NCI-H524 (cell line): ENCODE data around the gene QSOX2.
A peak's percentile ranks its signal among the peaks of the same experiment; 100 is the strongest.

Experiments used
- DNase-seq, 2 experiments: peaks; one replicate each; lab custom pipeline; 2025; lab: John Stamatoyannopoulos, UW

The QSOX2 gene

GRCh38 chr9:136283291-136284235, 38.0 kb upstream of the QSOX2 start:
- peak; percentile 87 to 93 for DNase-seq

- DNase-seq: no peak
Measured at GRCh38 chr9:136282272-136282861, 36.8 kb upstream of the QSOX2 start.

DNA sequence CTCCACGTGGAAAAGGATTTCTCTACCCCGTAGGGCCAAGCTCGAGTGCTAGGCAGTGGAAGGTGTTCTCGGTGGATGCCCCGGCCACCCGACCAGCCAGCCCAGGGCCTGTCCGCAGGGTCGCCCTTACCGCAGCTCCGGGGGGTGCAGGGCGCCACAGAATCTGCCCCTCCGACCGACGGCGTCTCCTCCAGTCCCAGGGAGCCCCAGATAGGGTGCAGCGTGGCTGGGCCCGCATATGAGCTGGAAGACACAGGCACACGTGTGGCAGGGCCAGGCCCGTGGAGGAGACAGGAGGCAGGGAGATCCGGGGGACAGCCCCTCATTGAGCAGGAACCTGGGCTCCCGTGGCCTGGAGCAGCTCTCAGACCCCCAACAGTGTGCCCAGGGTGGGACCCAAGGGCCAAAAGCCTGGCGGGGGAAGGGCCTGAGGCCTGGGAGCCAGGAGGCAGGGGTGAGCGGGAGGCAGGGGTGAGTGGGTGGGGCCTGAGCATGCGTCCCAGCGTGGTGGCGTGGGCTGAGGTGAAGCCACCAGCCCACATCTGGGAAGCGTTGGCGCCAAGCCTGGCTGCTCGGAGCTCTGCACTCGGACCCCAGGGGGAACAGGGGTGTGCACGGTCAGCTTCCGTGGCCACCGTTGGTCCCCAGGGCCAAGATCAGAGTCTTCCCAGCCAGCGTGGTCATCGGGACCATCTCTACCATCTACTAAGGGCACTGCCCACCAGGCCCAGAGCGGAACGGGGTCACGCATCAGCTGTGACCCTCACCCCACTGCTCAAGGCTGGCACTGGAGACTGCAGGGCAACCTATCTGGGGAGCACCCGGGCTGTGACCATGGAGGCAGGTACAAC, 36.0 kb upstream of the QSOX2 start:
- DNase-seq: no peak

DNA sequence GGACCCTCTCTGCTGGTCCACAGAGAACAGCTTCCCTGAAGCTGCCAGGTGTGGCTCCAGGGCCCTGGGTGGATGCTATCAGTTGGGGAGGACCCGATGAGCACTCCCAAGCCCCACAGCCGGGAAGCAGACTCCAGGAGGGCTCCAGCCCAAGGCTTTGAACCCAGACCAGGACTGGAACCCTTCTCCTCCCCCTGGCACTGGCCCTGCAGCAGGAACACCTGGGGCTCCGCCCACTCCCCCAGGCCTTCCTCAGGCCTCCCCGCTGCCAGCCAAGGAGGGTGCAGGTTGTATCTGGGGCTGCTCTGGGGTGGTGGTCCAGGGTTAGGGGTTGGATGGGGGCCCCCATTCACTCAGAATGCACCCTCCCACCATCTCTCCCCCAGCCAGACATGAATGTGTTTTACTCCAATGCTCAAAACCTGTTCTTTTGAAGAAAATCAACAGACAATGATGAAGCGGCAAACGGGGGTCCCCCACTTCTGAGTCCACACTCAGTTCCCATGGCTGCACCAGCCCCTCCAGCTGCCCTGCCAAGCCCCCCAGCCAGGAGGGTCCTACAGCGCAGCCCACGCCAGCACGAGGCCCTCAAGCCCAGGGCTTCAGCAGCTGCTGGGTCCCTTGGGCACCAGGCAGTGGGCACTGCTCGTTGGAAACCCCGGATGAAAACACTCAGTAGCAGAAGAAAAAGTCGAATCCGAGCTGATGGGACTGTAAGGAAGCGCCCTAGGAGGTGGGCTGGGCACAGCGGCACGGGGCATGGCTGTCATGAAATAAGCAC, 35.1 kb upstream of the QSOX2 start:
- no peak for DNase-seq

DNA sequence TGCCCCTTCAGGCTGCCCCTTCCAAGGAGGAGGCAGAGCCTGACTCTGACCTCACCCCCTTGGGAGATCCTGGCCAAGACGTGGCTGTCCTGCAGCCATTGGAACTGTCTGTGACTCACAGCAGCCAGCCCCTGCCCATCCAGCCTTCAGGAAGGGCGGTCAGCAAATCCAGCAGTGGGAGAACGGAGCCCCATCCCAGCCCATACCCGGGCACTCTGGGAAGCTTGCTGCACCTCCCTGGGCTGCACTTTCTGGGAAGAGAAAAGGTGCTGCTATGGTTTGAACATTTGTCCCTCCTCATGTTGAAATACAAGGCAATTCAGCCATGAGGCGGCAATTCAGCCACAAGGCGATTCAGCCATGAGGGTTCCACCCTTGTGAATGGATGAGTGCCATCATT, 33.9 kb upstream of the QSOX2 start:
- DNase-seq: no peak

- DNase-seq: no peak
Measured at GRCh38 chr9:136278894-136279293, 33.3 kb upstream of the QSOX2 start.

- no peak for DNase-seq
Measured at GRCh38 chr9:136278221-136278620, 32.6 kb upstream of the QSOX2 start.

GRCh38 chr9:136277746-136278145, 32.1 kb upstream of the QSOX2 start:
- no peak for DNase-seq

GRCh38 chr9:136276716-136277115, 31.1 kb upstream of the QSOX2 start:
- no peak for DNase-seq

DNA sequence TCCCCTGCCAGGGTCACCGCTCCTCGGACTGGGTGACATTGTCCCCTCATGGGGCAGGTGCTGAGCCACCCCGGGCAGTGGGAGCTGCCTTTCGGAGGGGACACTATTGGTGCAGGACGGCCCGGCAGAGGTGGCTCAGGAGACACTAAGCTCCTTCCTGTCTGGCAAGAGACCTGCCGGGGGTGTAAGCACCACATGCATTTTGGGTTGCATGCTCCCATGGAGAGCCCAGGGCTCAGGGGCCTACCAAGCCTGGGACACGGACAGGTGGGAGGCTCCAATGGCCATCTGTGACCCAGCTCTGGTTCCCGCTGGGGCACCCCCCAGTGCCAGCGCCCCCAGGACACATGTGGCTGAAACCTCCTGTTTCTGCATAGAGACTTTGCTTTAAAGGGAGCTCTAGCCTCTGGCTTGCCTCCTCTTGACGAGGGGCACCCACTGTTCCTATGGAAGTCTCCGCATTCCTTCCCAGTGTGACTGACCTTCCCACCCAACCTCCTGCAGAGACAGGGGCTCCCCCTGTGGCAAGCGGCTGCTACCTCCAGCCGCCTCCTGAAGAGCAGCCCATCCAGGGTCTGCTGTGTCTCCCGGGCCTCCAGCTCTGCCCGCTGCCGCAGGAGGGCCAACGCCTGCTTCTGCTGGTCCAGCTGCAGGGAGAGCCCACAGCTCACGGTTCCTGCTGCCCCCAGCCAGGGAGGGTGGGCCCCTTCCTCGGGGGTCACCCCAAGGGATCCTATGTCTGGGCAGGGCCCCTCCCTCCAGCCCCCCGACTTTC, 30.2 kb upstream of the QSOX2 start:
- DNase-seq: peak in 1 of 2 experiments; percentile 58

- DNase-seq: no peak
Measured at GRCh38 chr9:136274786-136275654, 29.4 kb upstream of the QSOX2 start.

DNA sequence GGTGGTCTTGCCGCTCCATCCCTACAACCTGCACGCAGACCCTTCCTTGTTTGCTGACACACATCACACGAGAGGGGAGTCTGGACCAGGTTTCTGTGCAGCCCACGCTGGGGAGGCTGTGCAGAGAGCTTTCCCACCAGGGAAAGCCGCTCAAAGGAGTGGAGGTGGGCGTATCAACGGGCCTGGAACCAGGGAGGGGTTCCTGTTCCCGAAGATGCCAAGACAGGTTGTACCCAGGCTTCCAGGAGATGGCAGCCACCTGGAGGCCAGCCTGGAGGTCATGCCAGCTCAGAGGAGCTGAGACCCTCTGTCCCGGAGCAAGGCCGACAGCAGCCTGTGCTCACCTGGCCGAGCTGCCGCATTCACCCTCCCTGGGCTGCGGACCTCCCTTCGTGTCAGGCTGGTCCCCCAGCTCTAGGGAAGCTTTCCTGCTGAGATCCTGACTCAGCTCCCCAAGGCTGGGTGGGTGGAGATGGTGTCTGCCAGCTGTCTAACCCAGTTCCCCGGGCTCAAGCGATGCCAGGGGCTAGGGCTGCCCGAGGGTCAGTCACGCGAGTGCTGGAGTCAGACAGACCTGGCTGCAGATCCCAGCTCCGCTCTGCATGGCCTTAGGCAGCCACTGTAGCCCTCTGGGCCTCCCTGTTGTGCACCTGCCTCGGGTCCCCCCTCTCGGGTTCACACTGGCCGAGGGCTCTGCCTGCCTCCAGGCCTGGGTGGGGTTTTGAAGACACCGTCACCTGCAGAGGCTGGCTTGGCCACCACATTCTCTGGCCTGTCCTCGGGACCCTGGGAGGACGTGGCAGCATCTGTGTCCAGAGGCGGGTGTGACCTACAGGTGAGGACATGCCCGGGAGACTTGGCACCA, 28.5 kb upstream of the QSOX2 start:
- DNase-seq: no peak

DNA sequence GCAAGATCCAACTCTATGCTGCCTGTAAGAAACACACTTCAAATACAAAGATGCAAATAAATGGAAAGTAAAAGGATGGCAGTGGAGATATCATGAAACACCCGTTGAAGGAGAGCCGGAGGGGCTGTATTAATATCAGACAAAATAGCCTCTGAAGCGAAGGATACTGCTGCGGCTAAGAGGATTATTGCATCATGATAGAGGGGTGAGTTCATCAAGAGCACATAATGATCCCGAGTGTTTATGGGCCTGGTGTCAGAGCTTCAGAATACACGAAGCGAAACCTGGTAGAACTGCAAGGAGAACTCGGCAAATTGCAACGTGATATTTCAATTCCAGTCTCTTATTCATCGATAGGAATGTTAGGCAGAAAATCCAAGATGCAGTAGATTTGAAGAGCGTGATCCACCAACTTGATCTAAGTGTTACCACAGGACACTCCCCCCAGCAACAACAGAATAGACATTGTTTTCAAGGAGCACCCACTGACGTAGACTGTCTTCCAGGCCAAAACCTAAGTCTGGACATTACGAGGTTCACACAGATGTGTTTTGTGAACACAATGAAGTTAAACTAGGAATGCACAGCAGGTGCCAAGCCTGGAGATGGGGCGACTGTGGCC, 27.7 kb upstream of the QSOX2 start:
- peak in 1 of 2 experiments; percentile 31 for DNase-seq

- DNase-seq: no peak
Measured at GRCh38 chr9:136270173-136270705, 24.6 kb upstream of the QSOX2 start.

DNA sequence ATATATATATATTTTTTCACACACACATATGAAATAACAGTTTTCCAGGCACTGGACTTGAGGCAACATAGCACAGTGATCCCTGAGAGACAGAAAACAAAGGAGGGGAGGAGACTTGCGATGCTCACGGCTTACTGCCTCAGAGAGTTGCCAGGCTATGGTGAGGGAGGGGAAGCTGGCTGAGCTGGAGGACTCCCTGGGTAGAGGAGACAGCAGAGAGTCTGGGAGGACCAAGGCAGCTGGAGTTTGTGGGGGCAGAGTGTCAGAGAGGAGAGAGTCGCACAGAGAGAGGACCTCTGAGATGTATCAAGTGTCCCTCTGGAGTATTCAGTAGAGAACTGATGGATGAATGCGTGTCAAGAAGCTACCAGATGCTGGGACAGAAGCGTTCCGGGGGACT, 23.1 kb upstream of the QSOX2 start:
- DNase-seq: peak in 1 of 2 experiments; percentile 23

DNA sequence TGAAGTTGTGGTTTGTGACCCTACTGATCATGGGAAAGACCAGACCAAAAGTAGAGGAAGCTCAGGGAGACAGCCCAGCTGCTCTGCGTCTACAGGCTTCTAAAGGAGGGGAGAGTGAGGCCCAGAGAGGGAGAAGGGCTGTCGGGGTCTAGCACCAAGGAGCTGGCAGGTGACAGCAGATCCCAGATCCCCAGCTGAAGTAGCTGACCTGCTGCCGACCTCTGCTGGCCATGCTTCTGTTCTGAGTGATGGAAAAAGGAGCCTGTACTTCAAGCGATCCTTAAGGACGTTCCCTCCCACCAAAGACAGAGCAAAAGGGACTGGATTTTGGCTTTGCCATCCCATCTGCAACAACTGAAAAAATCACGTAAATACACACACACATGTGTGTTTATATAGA, 22.7 kb upstream of the QSOX2 start:
- DNase-seq: peak; percentile 21 to 46

DNA sequence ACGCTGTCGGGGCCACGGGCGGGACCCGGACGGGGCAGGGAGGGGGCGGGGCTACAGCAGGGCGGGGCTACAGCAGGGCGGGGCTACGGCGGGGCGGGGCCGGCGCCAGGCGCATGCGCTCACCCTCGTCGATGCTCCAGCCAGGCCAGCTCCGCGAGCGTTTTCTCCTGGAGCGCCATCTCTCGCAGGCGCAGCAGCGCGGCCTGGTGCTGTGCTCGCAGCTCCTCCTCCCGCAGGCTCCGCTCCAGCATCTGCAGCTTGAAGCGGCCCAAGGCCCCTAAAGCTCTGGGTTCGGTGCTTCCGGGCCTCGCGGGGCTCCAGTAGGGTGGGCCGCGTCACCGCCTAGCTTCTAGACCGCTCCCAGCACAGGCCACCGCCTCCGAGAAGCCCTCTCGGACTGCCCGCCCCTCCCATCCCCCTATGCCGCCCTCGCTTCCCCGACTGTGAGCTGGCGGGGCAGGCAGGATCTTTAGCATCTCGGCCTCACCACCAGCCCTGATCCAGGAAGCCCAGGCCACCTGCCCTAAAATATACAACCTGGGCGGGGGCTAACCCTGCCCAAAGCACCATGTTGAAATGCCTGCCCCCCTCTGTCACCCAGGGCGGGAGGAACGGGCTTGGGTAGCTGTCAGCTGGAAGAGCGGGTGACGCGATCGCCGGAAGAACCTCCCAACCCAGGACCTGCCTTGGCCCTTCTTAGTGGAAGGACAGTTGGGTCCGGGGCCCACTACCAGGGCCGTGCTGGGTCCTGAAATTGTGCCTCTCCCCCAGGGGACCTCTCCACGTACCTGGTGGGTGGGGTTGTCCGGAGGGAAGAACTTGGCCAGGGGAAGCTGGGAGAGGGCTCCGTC, 21.9 kb upstream of the QSOX2 start:
- peak; percentile 44 to 56 for DNase-seq
